Body of pancreas (tissue), 4 donors: ENCODE measurements around the gene SLC39A1.

ENCODE experiments used
- CTCF ChIP-seq, 7 experiments: fragments of 450-650 bp in 4 of 7; fragments of 200-600 bp in 3 of 7; sonication (generic) in 3 of 7; IDR thresholded peaks; one replicate each; pipeline ENCODE4 v1.5.1; 2016 to 2019; ENCODE audit warnings: antibody characterized with exemption in 7 of 7
- POLR2A ChIP-seq, 3 donors: fragments of 450-650 bp; IDR thresholded peaks; one replicate each; pipeline ENCODE4 v1.6.1; 2016; ENCODE audit warnings: antibody characterized with exemption in 3 of 3, mild to moderate bottlenecking in 2 of 3

DNA sequence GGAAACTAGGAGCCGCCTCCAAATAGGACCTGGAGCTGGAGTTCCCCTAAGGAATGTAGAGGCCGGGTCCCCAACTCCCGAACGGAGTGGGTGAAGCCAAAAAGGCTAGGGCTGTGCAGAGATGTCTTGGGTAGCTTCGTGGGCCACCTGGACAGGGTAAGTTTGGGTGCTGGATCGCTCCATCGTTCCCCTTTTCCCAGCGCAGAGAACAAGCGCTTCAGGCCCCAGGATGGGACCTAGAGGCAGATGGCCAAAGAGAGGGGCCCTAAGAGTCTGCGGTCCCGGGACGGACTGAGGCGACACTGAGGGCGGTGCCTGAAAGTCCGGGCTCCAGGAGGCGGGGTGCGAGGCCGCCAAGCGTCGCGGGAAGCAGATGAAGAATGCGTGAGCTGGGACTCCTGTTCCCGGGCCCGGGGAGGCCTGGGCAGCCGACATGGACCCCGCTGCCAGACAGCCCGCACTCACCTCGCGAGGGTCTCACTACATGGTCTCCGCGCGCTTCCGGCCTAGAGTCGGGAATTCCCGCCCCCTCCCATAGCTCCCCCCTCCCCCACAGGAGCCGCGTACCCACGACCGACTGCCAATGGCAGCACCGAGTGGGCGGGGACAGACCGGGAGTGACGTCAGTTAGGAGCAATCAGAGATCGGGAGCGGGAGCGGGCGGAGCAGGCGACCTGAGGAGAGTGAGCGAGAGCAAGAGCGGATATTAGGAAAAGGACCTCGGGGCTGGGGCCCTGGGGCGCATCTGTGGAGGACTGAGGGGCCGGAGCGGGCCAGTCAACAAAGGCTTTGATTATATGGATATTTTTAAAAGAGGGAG, at the start of gene SLC39A1:
- TF ChIP-seq POLR2A (IDR thresholded peaks at IDR 0.05) (peak; percentile 25 to 82 (median 80)), CTCF (IDR thresholded peaks at IDR 0.05) (no peak)
